Adrenal gland (tissue), 5 donors: ENCODE results near the gene ANKRD53.

Source experiments
- CTCF ChIP-seq, 6 experiments: fragments of 450-650 bp in 4 of 6; fragments of 200-600 bp in 2 of 6; sonication (generic) in 1 of 6; IDR thresholded peaks; 1 replicate in 5 of 6; 2 replicates in 1 of 6; pipeline versions ENCODE4 v1.5.1 to v1.8.0; 2016 to 2021; ENCODE audit warnings: antibody characterized with exemption in 6 of 6, mild to moderate bottlenecking in 2 of 6, moderate library complexity in 1 of 6
- POLR2A ChIP-seq, 2 donors: fragments of 450-650 bp; IDR thresholded peaks; one replicate each; pipeline ENCODE4 v1.6.1; 2017; ENCODE audit warnings: antibody characterized with exemption in 2 of 2, mild to moderate bottlenecking in 2 of 2, moderate library complexity in 1 of 2
- donor health status: DM: no; HTN: no; CAD: no.

GRCh38 chr2:70936979-70937811, 41.2 kb upstream of the ANKRD53 start:
- TF ChIP-seq POLR2A (IDR thresholded peaks at IDR 0.05), result no peak
- TF ChIP-seq CTCF (IDR thresholded peaks at IDR 0.05), result no peak
